Testis (tissue), 3 donors: ENCODE data around the gene TCF7L2. TPM values are rescaled to one million over a fixed set of nuclear protein-coding genes. Genes with fewer than 3 reads are reported as not detected.

Experiments
- DNase-seq: peaks from one replicate; pipeline ENCODE4 v3.0.0-alpha.2; 2019
- H3K27ac ChIP-seq, 2 donors: fragments of 200-600 bp; sonication (generic); one replicate each; pipeline ENCODE4 v1.5.1; 2019
- H3K27me3 ChIP-seq: fragments of 200-600 bp; sonication (generic); one replicate; pipeline ENCODE4 v1.5.1; 2019
- H3K36me3 ChIP-seq: fragments of 200-600 bp; sonication (generic); one replicate; pipeline ENCODE4 v1.5.1; 2017; ENCODE audit warnings: low read depth; ENCODE audit errors: missing control alignments
- H3K4me1 ChIP-seq: fragments of 200-600 bp; sonication (generic); one replicate; pipeline ENCODE4 v1.5.1; 2019
- H3K4me3 ChIP-seq, 2 donors: fragments of 200-600 bp; sonication (generic); one replicate each; pipeline ENCODE4 v1.5.1; 2017 to 2019
- H3K9me3 ChIP-seq: fragments of 200-600 bp; sonication (generic); one replicate; pipeline ENCODE4 v1.5.1; 2017
- POLR2A ChIP-seq: fragments of 450-650 bp; IDR thresholded peaks from one replicate; pipeline ENCODE4 v1.6.1; 2017; ENCODE audit warnings: antibody characterized with exemption, mild to moderate bottlenecking, moderate library complexity
- WGBS, 2 donors: methylation state at CpG; one replicate each; pipeline ENCODE4 v1.1.5; 2018; 5-methylcytosine and 5-hydroxymethylcytosine counted together
- intact Hi-C: fragments of 100-400 bp; cut with DNase I; formaldehyde crosslinking; loops from one replicate; pipeline ENCODE4 v1.15.1; 2023; ENCODE audit warnings: low total_unique reads
- polyA plus RNA-seq: library from polyadenylated mRNA; stranded (reverse); fragments of 350-450 nt; fragmentation: Illumina TruSeq; extraction: RNeasy Lipid Tissue Mini Kit (QIAGEN cat#74804); gene quantifications from one replicate; pipeline ENCODE4 v1.2.3, GENCODE V29; 2014; ENCODE audit warnings: low read depth, low replicate concordance; ENCODE audit not compliant: insufficient read depth
- total RNA-seq, 2 donors: library from RNA; depleted of rRNA; stranded (reverse); fragments of >200 nt; gene quantifications; one replicate each; pipeline ENCODE4 v1.2.3, GENCODE V29; 2016
- TF ChIP-seq, protein P1 (sequence below), 3 experiments: fragments of 450-650 bp in 2 of 3; fragments of 200-600 bp in 1 of 3; sonication (generic) in 1 of 3; IDR thresholded peaks; one replicate each; pipeline ENCODE4 v1.5.1; 2016 to 2019; ENCODE audit warnings: antibody characterized with exemption in 3 of 3, mild to moderate bottlenecking in 2 of 3, moderate library complexity in 1 of 3

TCF7L2 gene
- total and polyA plus RNA-seq, 3 donors from 2014 or later = 18.5 to 25.4 (median 23.3) TPM

- no peak for DNase-seq
- H3K36me3 ChIP-seq = no peaks in the 10 kb centered on the region
- H3K9me3 ChIP-seq = no peaks in the 10 kb centered on the region
- WGBS, 2 donors = 63 to 79% methylated on average over 2 of the region's 2 CpGs
- H3K27ac ChIP-seq = no peak overlapping the region
- H3K4me1 ChIP-seq = peaks cover 16% of the 10 kb centered on the region
- no peak for TF ChIP-seq POLR2A
- TF ChIP-seq, protein P1, sequence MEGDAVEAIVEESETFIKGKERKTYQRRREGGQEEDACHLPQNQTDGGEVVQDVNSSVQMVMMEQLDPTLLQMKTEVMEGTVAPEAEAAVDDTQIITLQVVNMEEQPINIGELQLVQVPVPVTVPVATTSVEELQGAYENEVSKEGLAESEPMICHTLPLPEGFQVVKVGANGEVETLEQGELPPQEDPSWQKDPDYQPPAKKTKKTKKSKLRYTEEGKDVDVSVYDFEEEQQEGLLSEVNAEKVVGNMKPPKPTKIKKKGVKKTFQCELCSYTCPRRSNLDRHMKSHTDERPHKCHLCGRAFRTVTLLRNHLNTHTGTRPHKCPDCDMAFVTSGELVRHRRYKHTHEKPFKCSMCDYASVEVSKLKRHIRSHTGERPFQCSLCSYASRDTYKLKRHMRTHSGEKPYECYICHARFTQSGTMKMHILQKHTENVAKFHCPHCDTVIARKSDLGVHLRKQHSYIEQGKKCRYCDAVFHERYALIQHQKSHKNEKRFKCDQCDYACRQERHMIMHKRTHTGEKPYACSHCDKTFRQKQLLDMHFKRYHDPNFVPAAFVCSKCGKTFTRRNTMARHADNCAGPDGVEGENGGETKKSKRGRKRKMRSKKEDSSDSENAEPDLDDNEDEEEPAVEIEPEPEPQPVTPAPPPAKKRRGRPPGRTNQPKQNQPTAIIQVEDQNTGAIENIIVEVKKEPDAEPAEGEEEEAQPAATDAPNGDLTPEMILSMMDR (IDR thresholded peaks at IDR 0.05) = no peak
- no peaks in the 10 kb centered on the region for H3K27me3 ChIP-seq
- no peak overlapping the region for H3K4me3 ChIP-seq
- intact Hi-C loops = no loop called here
Observed at GRCh38 chr10:112911206-112911605, 38.8 kb upstream of the TCF7L2 start.

DNA sequence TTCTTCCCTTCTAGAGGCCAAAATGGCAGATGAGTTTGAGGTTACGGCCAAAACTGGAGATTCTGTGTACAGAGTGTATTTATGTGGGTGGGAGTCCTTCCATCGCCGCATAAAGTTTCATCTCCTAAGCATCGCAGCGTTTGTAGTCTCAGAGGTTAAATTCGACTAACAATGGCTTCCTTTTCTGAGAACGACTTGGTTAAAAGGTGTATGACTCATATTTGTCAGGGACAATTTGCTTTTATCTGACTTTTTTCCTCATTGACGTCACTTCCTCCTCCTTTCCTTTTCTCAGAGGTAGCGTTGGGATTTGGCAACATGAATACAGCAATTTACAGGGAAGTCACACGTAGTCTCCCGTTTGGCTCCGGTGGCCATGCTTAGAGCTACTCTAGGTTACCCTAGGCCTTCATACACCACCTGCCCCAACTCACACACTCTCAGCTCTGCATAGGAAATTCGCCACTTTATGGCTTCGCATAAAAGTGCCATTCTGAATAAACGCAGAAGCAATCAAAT lies 37.6 kb upstream of the TCF7L2 start:
- DNase-seq = no peak
- TF ChIP-seq, protein P1 (IDR thresholded peaks at IDR 0.05) = no peak
- no peak for TF ChIP-seq POLR2A

DNA sequence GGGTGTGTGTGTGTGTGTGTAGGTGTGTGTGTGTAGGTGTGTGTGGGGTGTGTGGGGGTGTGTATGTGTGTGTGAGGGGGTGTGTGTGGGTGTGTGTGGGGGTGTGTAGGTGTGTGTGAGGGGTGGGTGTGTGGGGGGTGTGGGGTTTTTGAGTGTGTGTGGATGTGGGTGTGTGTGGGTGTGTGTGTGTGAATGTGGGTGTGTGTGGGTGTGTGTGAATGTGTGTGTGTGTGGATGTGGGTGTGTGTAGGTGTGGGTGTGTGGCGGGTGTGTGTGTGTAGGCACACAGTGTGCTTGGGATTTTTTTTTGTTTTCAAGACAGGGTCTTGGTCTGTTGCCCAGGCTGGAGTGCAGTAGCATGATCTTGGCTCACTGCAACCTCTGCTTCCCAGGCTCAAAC lies 36.8 kb upstream of the TCF7L2 start:
- Histone ChIP-seq H3K9me3 (no peaks in the 10 kb centered on the region), H3K27ac (no peak overlapping the region), H3K27me3 (no peaks in the 10 kb centered on the region), H3K4me3 (no peak overlapping the region), H3K4me1 (no peaks in the 10 kb centered on the region), H3K36me3 (no peaks in the 10 kb centered on the region)
- DNase-seq = no peak
- intact Hi-C loops = no loop called here
- no peak for TF ChIP-seq POLR2A
- TF ChIP-seq, protein P1 (IDR thresholded peaks at IDR 0.05) = no peak
- 57 to 79% methylated on average over 1 of the region's 1 CpG for WGBS, 2 donors

More for the DNA sequence above, 37.6 kb upstream of the TCF7L2 start:
- Histone ChIP-seq H3K9me3 (no peaks in the 10 kb centered on the region), H3K27ac (peak overlapping the region in 1 of 2 donors; percentile 24), H3K4me1 (peaks cover 4% of the 10 kb centered on the region), H3K27me3 (no peaks in the 10 kb centered on the region), H3K4me3 (peak overlapping the region in 1 of 2 donors; percentile 12), H3K36me3 (no peaks in the 10 kb centered on the region)
- intact Hi-C loops = no loop called here
- 44 to 55% methylated on average over 15 of the region's 15 CpGs for WGBS, 2 donors

GRCh38 chr10:112913661-112914287 lies 36.3 kb upstream of the TCF7L2 start:
- Histone ChIP-seq H3K27me3 (no peaks in the 10 kb centered on the region), H3K27ac (no peak overlapping the region), H3K36me3 (no peaks in the 10 kb centered on the region), H3K4me3 (no peak overlapping the region), H3K9me3 (no peaks in the 10 kb centered on the region), H3K4me1 (no peaks in the 10 kb centered on the region)
- intact Hi-C loops = no loop called here
- 77 to 79% methylated on average over 9 of the region's 9 CpGs for WGBS, 2 donors
- no peak for TF ChIP-seq POLR2A
- no peak for DNase-seq

DNA sequence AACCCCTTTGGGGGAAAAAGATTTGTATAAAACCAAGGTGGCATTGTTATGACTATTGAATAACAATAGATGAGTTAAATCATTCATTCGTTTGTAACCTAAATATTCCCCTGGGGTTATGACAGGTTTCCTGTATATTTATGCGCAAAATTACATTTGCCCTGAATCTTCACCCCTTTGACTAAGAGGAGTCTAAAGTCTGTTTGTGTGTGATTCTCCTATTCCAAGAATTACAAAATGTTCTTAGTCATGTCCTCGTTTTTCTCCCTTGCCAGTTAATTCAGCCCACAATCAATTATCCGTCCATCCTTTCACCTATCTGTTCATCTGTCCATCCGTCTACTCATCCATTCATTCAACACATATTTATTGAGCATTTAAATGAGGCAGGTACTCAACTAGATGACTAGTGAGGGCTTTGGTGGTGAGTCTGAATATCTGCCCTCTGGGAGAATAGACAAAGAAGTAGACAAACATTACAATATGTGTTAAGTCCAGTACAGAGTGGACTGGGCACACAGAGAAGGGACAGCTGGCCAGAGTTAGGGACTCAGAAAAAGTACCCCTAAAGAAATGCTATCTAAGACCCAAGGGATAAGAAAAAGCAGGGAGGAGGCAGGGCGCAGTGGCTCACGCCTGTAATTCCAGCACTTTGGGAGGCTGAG lies 35.6 kb upstream of the TCF7L2 start:
- Histone ChIP-seq H3K4me1 (no peaks in the 10 kb centered on the region), H3K27ac (no peak overlapping the region), H3K27me3 (no peaks in the 10 kb centered on the region), H3K4me3 (no peak overlapping the region), H3K36me3 (no peaks in the 10 kb centered on the region), H3K9me3 (no peaks in the 10 kb centered on the region)
- intact Hi-C loops = no loop called here
- WGBS, 2 donors = 80 to 82% methylated on average over 7 of the region's 7 CpGs
- DNase-seq = no peak
- TF ChIP-seq POLR2A = no peak
- TF ChIP-seq, protein P1 (IDR thresholded peaks at IDR 0.05) = no peak
